AG04449 (cell line): Measurements from ENCODE around the gene KIF1C.
"Not testable (repeated sequence)": the region's sequence is repeated elsewhere in the genome, so short reads cannot be mapped to it uniquely, and the experiment has no call there.

Source experiments
- CTCF ChIA-PET: fragments of 350-600 bp; formaldehyde crosslinking; extraction: SDS; loops from one replicate; lab custom pipeline; 2021; ENCODE audit warnings: antibody characterized with exemption; lab: Yijun Ruan, JAX
- POLR2A ChIA-PET: fragments of 400-600, 350-600 bp; formaldehyde crosslinking; extraction: SDS; loops from one replicate; lab custom pipeline; 2020; ENCODE audit warnings: antibody characterized with exemption, inconsistent platforms; lab: Yijun Ruan, JAX
- DNase-seq: peaks from one replicate; pipeline ENCODE4 v3.0.0-alpha.2; 2010; ENCODE audit warnings: low read depth, low spot score
- H3K4me3 ChIP-seq: 2 replicates; pipeline ENCODE4 v1.5.1; 2011; ENCODE audit warnings: low read depth, mild to moderate bottlenecking, control low read depth, low read length
- TF ChIP-seq, protein P1 (sequence below): IDR thresholded peaks from one replicate; pipeline ENCODE4 v1.5.1; 2011; ENCODE audit warnings: mild to moderate bottlenecking, moderate library complexity, low read length, control low read depth, inconsistent platforms; ENCODE audit not compliant: insufficient read depth; ENCODE audit errors: missing control alignments

The KIF1C gene

GRCh38 chr17:5069724-5070123, 72.0 kb downstream of the KIF1C start:
- no peak for DNase-seq
- POLR2A ChIA-PET: no interaction called here
- TF ChIP-seq, protein P1, sequence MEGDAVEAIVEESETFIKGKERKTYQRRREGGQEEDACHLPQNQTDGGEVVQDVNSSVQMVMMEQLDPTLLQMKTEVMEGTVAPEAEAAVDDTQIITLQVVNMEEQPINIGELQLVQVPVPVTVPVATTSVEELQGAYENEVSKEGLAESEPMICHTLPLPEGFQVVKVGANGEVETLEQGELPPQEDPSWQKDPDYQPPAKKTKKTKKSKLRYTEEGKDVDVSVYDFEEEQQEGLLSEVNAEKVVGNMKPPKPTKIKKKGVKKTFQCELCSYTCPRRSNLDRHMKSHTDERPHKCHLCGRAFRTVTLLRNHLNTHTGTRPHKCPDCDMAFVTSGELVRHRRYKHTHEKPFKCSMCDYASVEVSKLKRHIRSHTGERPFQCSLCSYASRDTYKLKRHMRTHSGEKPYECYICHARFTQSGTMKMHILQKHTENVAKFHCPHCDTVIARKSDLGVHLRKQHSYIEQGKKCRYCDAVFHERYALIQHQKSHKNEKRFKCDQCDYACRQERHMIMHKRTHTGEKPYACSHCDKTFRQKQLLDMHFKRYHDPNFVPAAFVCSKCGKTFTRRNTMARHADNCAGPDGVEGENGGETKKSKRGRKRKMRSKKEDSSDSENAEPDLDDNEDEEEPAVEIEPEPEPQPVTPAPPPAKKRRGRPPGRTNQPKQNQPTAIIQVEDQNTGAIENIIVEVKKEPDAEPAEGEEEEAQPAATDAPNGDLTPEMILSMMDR: no peak
- CTCF ChIA-PET: no interaction called here
- no peak overlapping the region for H3K4me3 ChIP-seq

DNA sequence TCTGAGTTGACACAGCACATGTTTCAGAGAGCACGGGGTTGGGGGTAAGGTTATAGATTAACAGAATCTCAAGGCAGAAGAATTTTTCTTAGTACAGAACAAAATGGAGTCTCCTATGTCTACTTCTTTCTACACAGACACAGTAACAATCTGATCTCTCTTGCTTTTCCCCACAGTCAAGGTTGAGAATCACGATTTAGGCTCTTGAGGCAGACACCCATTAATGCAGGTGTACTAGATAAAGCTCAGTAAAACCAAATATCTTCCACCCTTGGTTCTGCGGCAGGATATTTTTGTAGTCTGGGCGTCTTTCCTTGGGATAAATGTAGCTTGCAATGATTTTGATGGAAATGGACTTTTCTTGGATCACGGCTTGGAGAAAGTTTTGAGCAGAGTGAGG, 77.7 kb downstream of the KIF1C start:
- DNase-seq, POLR2A ChIA-PET, H3K4me3 ChIP-seq: not testable (repeated sequence)
- CTCF ChIA-PET: interaction anchor here (1.2 to 2.4 kb wide), 2 partner anchors 14 to 167 kb away, joined by 3 to 7 read pairs; no protein-coding TSS in a partner anchor

DNA sequence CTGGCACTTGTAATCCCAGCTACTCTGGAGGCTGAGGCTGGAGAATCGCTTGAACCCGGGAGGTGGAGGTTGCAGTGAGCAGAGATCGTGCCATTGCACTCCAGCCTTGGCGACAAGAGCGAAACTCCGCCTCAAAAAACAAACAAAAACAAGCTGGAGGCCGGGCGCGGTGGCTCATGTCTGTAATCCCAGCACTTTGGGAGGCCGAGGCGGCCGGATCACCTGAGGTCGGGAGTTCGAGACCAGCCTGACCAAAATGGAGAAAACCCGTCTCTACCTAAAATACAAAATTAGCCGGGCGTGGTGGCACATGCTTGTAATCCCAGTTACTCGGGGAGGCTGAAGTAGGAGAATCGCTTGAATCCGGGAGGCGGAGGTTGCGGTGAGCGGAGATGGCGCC, 79.5 kb downstream of the KIF1C start:
- H3K4me3 ChIP-seq, DNase-seq, POLR2A ChIA-PET: not testable (repeated sequence)
- CTCF ChIA-PET: interaction anchor here (0.6 to 2.4 kb wide), 3 partner anchors 14 to 114 kb away, joined by 3 to 7 read pairs (median 5); partner anchors contain the start of gene ZNF594

DNA sequence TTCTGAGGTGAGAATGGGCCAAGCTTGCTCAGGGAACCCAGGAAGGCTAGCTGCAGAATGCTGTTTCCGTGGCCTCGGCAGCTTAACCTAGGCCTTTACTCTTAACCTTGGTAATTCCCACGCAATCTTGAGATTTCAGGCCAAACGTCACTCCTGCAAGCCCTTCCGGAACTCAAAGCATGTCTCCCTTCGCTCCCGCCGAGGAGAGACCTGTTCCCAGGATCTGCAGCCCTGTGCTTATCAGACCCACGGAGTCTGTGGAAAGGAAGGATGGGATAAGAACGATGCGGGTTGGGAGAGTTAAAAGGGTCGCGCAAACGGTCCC, 80.0 kb downstream of the KIF1C start:
- TF ChIP-seq, protein P1: no peak
- CTCF ChIA-PET: interaction anchor here (0.6 to 2.4 kb wide), 3 partner anchors 14 to 114 kb away, joined by 3 to 7 read pairs (median 5); partner anchors contain the start of gene ZNF594
- no peak for DNase-seq
- POLR2A ChIA-PET: no interaction called here
- peak overlapping the region; percentile 87 for H3K4me3 ChIP-seq
